Measurements from ENCODE around the gene GCNT1.
"Not testable (repeated sequence)": the region's sequence is repeated elsewhere in the genome, so short reads cannot be mapped to it uniquely, and the experiment has no call there.

Gene GCNT1

GRCh38 chr9:76528642-76529190, 69.7 kb downstream of the GCNT1 start:
- no peak overlapping the region for H3K4me3 ChIP-seq (ENCODE audit: low read depth in 1 of 2, low read length in 2 of 2)
- no peaks in the 10 kb centered on the region for H3K9me3 ChIP-seq (ENCODE audit: low read length)
- H3K9ac ChIP-seq (ENCODE audit: low read length), result no peak overlapping the region
- H3K27me3 ChIP-seq (ENCODE audit: control insufficient read depth in 1 of 2, insufficient read depth in 2 of 2, low read length in 2 of 2), result no peaks in the 10 kb centered on the region
- no peaks in the 10 kb centered on the region for H3K36me3 ChIP-seq (ENCODE audit: insufficient read depth, low read length)
- H3K4me1 ChIP-seq (ENCODE audit: insufficient read depth, low read length), result no peaks in the 10 kb centered on the region
- H3K27ac ChIP-seq (ENCODE audit: low read depth, low read length), result no peak overlapping the region

- Histone ChIP-seq H3K4me1 (ENCODE audit: insufficient read depth, low read length) (no peaks in the 10 kb centered on the region), H3K9ac (ENCODE audit: low read length) (no peak overlapping the region), H3K9me3 (ENCODE audit: low read length) (no peaks in the 10 kb centered on the region), H3K4me3 (ENCODE audit: low read depth in 1 of 2, low read length in 2 of 2) (no peak overlapping the region), H3K27ac (ENCODE audit: low read depth, low read length) (no peak overlapping the region), H3K36me3 (ENCODE audit: insufficient read depth, low read length) (no peaks in the 10 kb centered on the region), H3K27me3 (ENCODE audit: control insufficient read depth in 1 of 2, insufficient read depth in 2 of 2, low read length in 2 of 2) (no peaks in the 10 kb centered on the region)
Measured at GRCh38 chr9:76529653-76530052, 70.7 kb downstream of the GCNT1 start.

GRCh38 chr9:76530458-76531110, 71.6 kb downstream of the GCNT1 start:
- no peak overlapping the region for H3K27ac ChIP-seq (ENCODE audit: low read depth, low read length)
- no peak overlapping the region for H3K9ac ChIP-seq (ENCODE audit: low read length)
- H3K27me3 ChIP-seq (ENCODE audit: control insufficient read depth in 1 of 2, insufficient read depth in 2 of 2, low read length in 2 of 2), result no peaks in the 10 kb centered on the region
- no peak overlapping the region for H3K4me3 ChIP-seq (ENCODE audit: low read depth in 1 of 2, low read length in 2 of 2)
- H3K9me3 ChIP-seq (ENCODE audit: low read length), result no peaks in the 10 kb centered on the region
- no peaks in the 10 kb centered on the region for H3K4me1 ChIP-seq (ENCODE audit: insufficient read depth, low read length)
- H3K36me3 ChIP-seq (ENCODE audit: insufficient read depth, low read length), result no peaks in the 10 kb centered on the region

DNA sequence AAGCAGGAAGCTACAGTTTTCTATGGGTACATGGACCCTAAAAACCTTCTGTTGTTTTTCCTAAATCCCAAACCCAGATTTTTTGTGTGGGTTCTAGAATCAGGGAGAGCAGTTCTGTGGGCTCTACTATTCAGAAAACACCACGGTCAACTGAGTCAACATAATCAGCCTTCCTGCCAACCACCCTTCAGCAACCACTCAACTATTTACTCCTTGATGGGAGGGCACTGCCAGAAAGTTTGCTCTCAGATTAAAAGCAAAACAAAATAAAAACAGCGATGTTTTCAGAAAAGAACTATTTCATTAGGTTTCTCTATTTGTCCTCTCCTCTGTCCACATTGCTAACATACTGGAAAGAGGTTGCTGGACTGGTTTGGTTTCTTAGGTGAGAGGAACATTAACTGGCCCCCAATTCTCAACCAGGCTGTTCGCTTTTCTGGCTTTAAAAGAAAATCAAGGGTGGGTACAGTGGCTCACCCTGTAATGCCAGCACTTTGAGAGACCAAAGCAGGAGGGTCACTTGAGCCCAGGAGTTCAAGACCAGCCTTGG, 72.3 kb downstream of the GCNT1 start:
- H3K27ac ChIP-seq (ENCODE audit: low read depth, low read length), result no peak overlapping the region
- H3K9ac ChIP-seq (ENCODE audit: low read length), result no peak overlapping the region
- H3K27me3 ChIP-seq (ENCODE audit: control insufficient read depth in 1 of 2, insufficient read depth in 2 of 2, low read length in 2 of 2), result no peaks in the 10 kb centered on the region

DNA sequence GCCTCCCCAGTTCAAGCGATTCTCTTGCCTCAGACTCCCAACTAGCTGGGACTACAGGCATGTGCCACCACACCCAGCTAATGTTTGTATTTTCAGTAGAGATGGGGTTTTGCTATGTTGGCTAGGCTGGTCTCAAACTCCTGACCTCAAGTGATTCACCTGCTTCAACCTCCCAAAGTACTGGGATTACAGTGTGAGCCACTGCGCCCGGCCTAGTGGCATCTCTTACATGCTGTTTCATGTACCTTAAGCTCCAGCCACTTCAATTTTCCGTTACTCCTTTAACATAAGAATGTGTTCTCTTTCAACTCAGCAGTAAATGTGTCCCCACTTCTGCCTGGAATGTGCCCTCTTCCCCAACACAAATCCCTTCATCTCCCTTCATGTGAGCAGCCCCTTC, 73.9 kb downstream of the GCNT1 start:
- not testable (repeated sequence) for H3K4me1 ChIP-seq (ENCODE audit: insufficient read depth, low read length); H3K9ac ChIP-seq (ENCODE audit: low read length); H3K9me3 ChIP-seq (ENCODE audit: low read length); H3K27ac ChIP-seq (ENCODE audit: low read depth, low read length); H3K4me3 ChIP-seq (ENCODE audit: low read depth in 1 of 2, low read length in 2 of 2); H3K36me3 ChIP-seq (ENCODE audit: insufficient read depth, low read length); H3K27me3 ChIP-seq (ENCODE audit: control insufficient read depth in 1 of 2, insufficient read depth in 2 of 2, low read length in 2 of 2)

More for the DNA sequence above, 72.3 kb downstream of the GCNT1 start:
- no peaks in the 10 kb centered on the region for H3K4me1 ChIP-seq (ENCODE audit: insufficient read depth, low read length)
- no peaks in the 10 kb centered on the region for H3K9me3 ChIP-seq (ENCODE audit: low read length)
- no peak overlapping the region for H3K4me3 ChIP-seq (ENCODE audit: low read depth in 1 of 2, low read length in 2 of 2)
- H3K36me3 ChIP-seq (ENCODE audit: insufficient read depth, low read length), result no peaks in the 10 kb centered on the region

GRCh38 chr9:76534026-76534425, 75.0 kb downstream of the GCNT1 start:
- H3K4me3 ChIP-seq (ENCODE audit: low read depth in 1 of 2, low read length in 2 of 2), result no peak overlapping the region

GRCh38 chr9:76537150-76537646, 78.2 kb downstream of the GCNT1 start:
- H3K27ac ChIP-seq (ENCODE audit: low read depth, low read length), result no peak overlapping the region
- H3K4me3 ChIP-seq (ENCODE audit: low read depth in 1 of 2, low read length in 2 of 2), result no peak overlapping the region
- no peak overlapping the region for H3K9ac ChIP-seq (ENCODE audit: low read length)
- H3K27me3 ChIP-seq (ENCODE audit: control insufficient read depth in 1 of 2, insufficient read depth in 2 of 2, low read length in 2 of 2), result no peaks in the 10 kb centered on the region
- no peaks in the 10 kb centered on the region for H3K4me1 ChIP-seq (ENCODE audit: insufficient read depth, low read length)
- H3K36me3 ChIP-seq (ENCODE audit: insufficient read depth, low read length), result no peaks in the 10 kb centered on the region
- H3K9me3 ChIP-seq (ENCODE audit: low read length), result no peaks in the 10 kb centered on the region

More at GRCh38 chr9:76534026-76534425, 75.0 kb downstream of the GCNT1 start:
- H3K4me1 ChIP-seq (ENCODE audit: insufficient read depth, low read length), result no peaks in the 10 kb centered on the region
- H3K9me3 ChIP-seq (ENCODE audit: low read length), result no peaks in the 10 kb centered on the region
- no peak overlapping the region for H3K27ac ChIP-seq (ENCODE audit: low read depth, low read length)
- H3K9ac ChIP-seq (ENCODE audit: low read length), result no peak overlapping the region
- no peaks in the 10 kb centered on the region for H3K27me3 ChIP-seq (ENCODE audit: control insufficient read depth in 1 of 2, insufficient read depth in 2 of 2, low read length in 2 of 2)
- H3K36me3 ChIP-seq (ENCODE audit: insufficient read depth, low read length), result no peaks in the 10 kb centered on the region

DNA sequence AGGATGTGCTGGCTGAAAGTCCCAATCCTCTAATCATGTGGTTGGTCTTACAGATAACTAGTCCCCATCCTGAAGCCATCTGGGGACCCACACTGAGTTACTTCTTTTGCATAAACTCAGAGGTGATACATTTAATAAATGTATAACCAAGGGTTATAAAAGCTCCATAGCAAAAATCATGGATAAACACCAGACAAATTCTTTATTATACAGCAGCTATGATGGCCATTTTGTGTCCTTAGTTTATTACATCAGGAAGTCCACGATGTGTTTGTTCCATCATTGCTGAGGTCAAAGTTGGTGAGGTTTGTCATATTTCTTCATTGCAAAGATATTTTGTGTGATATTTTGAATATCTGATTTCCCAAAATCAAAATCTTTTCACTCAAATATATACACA, 80.2 kb downstream of the GCNT1 start:
- Histone ChIP-seq H3K4me3 (ENCODE audit: low read depth in 1 of 2, low read length in 2 of 2) (no peak overlapping the region), H3K27ac (ENCODE audit: low read depth, low read length) (no peak overlapping the region), H3K4me1 (ENCODE audit: insufficient read depth, low read length) (no peaks in the 10 kb centered on the region), H3K9ac (ENCODE audit: low read length) (no peak overlapping the region), H3K36me3 (ENCODE audit: insufficient read depth, low read length) (no peaks in the 10 kb centered on the region), H3K9me3 (ENCODE audit: low read length) (no peaks in the 10 kb centered on the region), H3K27me3 (ENCODE audit: control insufficient read depth in 1 of 2, insufficient read depth in 2 of 2, low read length in 2 of 2) (no peaks in the 10 kb centered on the region)

DNA sequence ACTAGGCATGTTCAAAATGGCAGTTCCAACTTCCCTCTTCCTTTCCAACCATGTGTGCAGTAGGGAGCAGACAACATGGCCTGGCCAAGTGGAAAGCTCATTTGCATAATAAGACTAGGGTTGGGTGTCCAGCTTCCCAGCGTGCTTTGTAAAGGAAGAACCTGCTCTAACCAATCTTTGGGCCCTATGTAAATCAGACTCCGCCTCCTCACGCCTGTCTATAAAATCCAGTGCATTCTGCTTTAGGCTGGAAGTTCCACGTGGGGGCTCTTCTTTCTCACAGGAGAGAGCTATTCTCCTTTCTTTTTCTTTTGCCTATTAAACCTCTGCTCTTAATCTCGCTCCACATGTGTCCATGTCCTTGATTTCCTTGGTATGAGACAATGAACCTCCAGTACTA, 83.4 kb downstream of the GCNT1 start:
- Histone ChIP-seq H3K9me3 (ENCODE audit: low read length) (no peaks in the 10 kb centered on the region), H3K4me1 (ENCODE audit: insufficient read depth, low read length) (no peaks in the 10 kb centered on the region), H3K4me3 (ENCODE audit: low read depth in 1 of 2, low read length in 2 of 2) (no peak overlapping the region), H3K9ac (ENCODE audit: low read length) (no peak overlapping the region), H3K27ac (ENCODE audit: low read depth, low read length) (no peak overlapping the region), H3K27me3 (ENCODE audit: control insufficient read depth in 1 of 2, insufficient read depth in 2 of 2, low read length in 2 of 2) (no peaks in the 10 kb centered on the region), H3K36me3 (ENCODE audit: insufficient read depth, low read length) (no peaks in the 10 kb centered on the region)

- no peak overlapping the region for H3K9ac ChIP-seq (ENCODE audit: low read length)
- no peaks in the 10 kb centered on the region for H3K9me3 ChIP-seq (ENCODE audit: low read length)
- no peak overlapping the region for H3K4me3 ChIP-seq (ENCODE audit: low read depth in 1 of 2, low read length in 2 of 2)
- H3K36me3 ChIP-seq (ENCODE audit: insufficient read depth, low read length), result no peaks in the 10 kb centered on the region
- H3K27ac ChIP-seq (ENCODE audit: low read depth, low read length), result no peak overlapping the region
- no peaks in the 10 kb centered on the region for H3K4me1 ChIP-seq (ENCODE audit: insufficient read depth, low read length)
- no peaks in the 10 kb centered on the region for H3K27me3 ChIP-seq (ENCODE audit: control insufficient read depth in 1 of 2, insufficient read depth in 2 of 2, low read length in 2 of 2)
Measured at GRCh38 chr9:76545191-76545590, 86.2 kb downstream of the GCNT1 start.

DNA sequence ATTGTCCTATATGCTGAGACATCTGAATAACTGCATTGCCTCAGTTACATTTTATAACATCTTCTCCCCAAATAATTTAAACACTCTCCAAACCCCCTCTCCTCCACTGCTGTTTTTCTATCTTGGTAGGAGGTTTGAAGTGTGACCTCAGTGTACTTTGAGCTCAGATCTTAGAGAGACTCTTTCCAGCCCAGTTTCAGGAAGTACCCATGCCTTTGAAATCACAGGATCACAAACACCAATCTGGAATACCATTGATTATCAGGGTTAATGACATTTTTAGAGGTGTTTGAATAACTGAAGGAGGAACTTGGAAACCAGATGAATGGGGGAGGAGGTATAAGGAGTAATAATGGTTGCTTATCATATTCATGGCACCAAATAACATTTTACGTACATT, 93.2 kb downstream of the GCNT1 start:
- H3K27me3 ChIP-seq (ENCODE audit: control insufficient read depth in 1 of 2, insufficient read depth in 2 of 2, low read length in 2 of 2), result no peaks in the 10 kb centered on the region
- no peak overlapping the region for H3K9ac ChIP-seq (ENCODE audit: low read length)
- no peaks in the 10 kb centered on the region for H3K36me3 ChIP-seq (ENCODE audit: insufficient read depth, low read length)
- no peak overlapping the region for H3K27ac ChIP-seq (ENCODE audit: low read depth, low read length)
- no peak overlapping the region for H3K4me3 ChIP-seq (ENCODE audit: low read depth in 1 of 2, low read length in 2 of 2)
- H3K9me3 ChIP-seq (ENCODE audit: low read length), result no peaks in the 10 kb centered on the region
- no peaks in the 10 kb centered on the region for H3K4me1 ChIP-seq (ENCODE audit: insufficient read depth, low read length)
